ENCODE measurements around the gene RPN2.

DNA sequence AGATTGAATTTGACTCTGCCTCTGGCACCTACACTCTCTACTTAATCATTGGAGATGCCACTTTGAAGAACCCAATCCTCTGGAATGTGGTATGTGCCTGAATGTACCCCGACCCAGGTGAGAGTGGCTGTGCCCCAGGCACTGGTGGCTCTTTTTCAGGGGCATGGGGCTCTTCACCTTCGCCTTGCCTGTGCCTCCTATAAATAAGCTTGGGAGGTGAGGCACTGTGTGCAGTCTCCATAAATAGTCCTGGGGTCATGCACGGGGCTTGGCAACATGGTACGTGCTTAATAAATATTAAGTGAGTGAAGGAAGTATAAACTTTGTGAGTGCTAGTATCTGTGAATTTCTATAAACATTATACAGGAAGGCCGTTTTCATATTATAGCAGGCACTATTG, 49.5 kb downstream of the RPN2 start:
- TF ChIP-seq CTCF (conservative IDR thresholded peaks at IDR 0.05; ENCODE audit: low read depth, low read length): no peak
- no peak for TF ChIP-seq EZH2 (IDR thresholded peaks at IDR 0.05; ENCODE audit: low read length, unreplicated experiment)
- TF ChIP-seq EZH2phosphoT487 (IDR thresholded peaks at IDR 0.05; ENCODE audit: borderline replicate concordance, low read length): no peak

Data from PC-3 (cell line).